ENCODE measurements around the gene TM4SF5.

Gene TM4SF5

DNA sequence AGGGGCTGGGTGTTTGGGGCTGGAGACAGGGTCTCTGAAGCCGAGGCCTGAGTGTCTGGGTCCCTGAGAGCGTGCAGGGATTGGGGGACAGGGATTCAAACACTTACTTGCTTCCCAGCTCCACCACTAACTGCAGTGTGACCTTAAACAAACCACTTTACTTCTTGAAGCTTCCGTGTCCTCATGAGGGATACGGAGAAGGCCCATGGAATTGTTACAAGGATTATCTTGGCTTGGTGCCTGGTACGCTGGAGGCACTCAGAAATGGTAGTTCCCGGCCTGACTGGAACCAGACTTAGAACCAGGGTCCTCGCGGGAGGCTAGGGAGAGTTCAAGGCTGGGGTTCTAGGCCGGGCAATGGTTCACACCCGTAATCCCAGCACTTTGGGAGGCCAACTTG is 29.1 kb upstream of the TM4SF5 start:
- Histone ChIP-seq H3K27ac (no peak overlapping the region), H3K4me3 (no peak overlapping the region), H3K9me3 (no peaks in the 10 kb centered on the region), H3K36me3 (no peaks in the 10 kb centered on the region), H3K27me3 (peaks cover 0 to 33% of the 10 kb centered on the region in 2 donors), H3K4me1 (peaks cover 0 to 18% (median 16%) of the 10 kb centered on the region in 4 donors)
- intact Hi-C loops (cut with DNase I; ENCODE audit: low total_unique reads): no loop called here
- no peak for DNase-seq
- TF ChIP-seq, protein P1, sequence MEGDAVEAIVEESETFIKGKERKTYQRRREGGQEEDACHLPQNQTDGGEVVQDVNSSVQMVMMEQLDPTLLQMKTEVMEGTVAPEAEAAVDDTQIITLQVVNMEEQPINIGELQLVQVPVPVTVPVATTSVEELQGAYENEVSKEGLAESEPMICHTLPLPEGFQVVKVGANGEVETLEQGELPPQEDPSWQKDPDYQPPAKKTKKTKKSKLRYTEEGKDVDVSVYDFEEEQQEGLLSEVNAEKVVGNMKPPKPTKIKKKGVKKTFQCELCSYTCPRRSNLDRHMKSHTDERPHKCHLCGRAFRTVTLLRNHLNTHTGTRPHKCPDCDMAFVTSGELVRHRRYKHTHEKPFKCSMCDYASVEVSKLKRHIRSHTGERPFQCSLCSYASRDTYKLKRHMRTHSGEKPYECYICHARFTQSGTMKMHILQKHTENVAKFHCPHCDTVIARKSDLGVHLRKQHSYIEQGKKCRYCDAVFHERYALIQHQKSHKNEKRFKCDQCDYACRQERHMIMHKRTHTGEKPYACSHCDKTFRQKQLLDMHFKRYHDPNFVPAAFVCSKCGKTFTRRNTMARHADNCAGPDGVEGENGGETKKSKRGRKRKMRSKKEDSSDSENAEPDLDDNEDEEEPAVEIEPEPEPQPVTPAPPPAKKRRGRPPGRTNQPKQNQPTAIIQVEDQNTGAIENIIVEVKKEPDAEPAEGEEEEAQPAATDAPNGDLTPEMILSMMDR (IDR thresholded peaks at IDR 0.05): no peak

DNA sequence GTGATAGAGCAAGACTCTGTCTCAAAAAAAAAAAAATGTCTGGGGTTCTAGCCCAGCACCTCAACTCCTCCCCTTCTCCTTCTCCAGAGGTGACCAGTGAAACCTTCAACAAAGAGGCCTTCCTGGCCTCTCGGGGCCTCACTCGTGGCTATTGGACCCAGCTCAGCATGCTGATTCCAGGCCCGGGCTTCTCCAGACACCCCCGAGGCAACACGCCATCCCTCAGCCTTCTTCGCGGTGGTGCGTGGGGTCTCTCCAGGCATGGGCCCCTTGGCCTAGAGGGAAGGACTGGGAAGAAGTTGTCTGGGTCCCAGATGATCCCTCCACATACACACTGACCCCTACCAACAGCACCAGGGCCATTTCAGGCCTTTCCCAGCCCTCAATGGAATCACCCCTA is 28.5 kb upstream of the TM4SF5 start:
- no peaks in the 10 kb centered on the region for H3K36me3 ChIP-seq
- intact Hi-C loops (cut with DNase I; ENCODE audit: low total_unique reads): no loop called here

DNA sequence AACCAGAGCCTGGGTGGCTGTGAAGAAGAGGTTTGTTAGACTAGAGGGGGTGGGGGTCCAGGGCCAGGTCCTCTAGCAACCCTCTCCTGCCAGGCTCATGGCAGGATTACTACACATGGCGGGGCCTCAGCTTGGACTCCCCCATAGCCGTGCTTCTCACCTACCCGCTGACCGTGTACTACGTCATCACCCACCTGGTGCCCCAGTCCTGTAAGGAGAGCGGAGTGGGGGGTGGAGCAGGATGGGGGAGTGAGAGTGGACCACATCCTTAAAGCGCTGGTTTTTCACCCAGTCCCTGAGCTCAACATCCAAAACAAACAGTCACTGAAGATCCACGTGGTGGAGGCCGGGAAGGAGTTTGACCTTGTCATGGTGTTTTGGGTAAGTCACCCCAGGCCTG is 27.8 kb upstream of the TM4SF5 start:
- Histone ChIP-seq H3K4me3 (no peak overlapping the region), H3K27ac (no peak overlapping the region), H3K4me1 (peaks cover 0 to 10% (median 8%) of the 10 kb centered on the region in 4 donors), H3K9me3 (no peaks in the 10 kb centered on the region), H3K36me3 (no peaks in the 10 kb centered on the region), H3K27me3 (peaks cover 0 to 39% of the 10 kb centered on the region in 2 donors)
- TF ChIP-seq, protein P1 (IDR thresholded peaks at IDR 0.05): no peak
- intact Hi-C loops (cut with DNase I; ENCODE audit: low total_unique reads): no loop called here
- no peak for DNase-seq

More for the DNA sequence above, 28.5 kb upstream of the TM4SF5 start:
- DNase-seq: no peak
- Histone ChIP-seq H3K4me3 (no peak overlapping the region), H3K27ac (no peak overlapping the region), H3K9me3 (no peaks in the 10 kb centered on the region), H3K27me3 (peaks cover 0 to 33% of the 10 kb centered on the region in 2 donors), H3K4me1 (peaks cover 0 to 16% (median 15%) of the 10 kb centered on the region in 4 donors)
- TF ChIP-seq, protein P1 (IDR thresholded peaks at IDR 0.05): no peak

DNA sequence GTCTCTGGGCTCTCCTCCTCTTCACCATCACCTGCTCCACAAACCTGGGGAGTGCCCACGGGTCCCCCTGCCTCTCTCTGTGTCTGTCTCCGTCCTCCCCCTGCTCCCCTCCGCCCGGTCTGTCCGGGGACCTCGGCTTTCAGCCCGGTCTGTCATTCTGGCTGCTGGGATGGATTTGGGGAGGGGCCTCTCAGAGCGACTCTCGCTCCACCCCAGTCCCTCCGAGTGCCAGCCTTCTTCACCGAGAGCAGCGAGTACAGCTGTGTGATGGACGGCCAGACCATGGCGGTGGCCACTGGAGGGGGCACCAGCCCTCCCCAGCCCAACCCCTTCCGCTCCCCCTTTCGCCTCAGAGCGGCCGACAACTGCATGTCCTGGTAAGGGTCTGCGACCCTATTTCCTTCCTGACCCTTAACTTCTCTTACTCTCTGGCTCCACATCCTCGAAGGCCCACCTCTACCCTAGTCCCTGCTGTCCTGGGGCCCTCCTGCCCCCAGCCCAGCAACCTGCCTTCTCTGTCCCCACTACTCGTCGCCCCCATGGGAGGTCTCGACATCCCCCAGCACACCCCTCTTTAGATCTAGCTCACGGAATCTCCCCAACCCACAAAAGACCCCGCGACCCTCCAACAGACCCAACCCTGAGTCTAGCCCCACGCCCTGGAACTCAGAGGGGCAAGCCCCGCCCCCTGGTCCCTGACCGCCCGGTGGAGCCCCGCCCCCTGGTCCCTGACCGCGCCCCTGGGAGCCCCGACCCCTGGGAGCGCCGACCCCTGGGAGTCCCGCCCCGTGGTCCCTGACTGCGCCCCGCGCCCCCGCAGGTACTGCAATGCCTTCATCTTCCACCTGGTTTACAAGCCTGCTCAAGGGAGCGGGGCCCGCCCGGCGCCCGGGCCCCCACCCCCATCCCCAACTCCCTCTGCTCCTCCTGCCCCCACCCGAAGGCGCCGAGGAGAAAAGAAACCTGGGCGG is 26.4 kb upstream of the TM4SF5 start:
- intact Hi-C loops (cut with DNase I; ENCODE audit: low total_unique reads): no loop called here
- no peak overlapping the region for H3K27ac ChIP-seq
- H3K9me3 ChIP-seq: no peaks in the 10 kb centered on the region
- H3K27me3 ChIP-seq: peaks cover 0 to 44% of the 10 kb centered on the region in 2 donors
- H3K4me3 ChIP-seq: no peak overlapping the region
- no peaks in the 10 kb centered on the region for H3K36me3 ChIP-seq
- TF ChIP-seq, protein P1 (IDR thresholded peaks at IDR 0.05): no peak
- no peak for DNase-seq
- peaks cover 0 to 4% (median 4%) of the 10 kb centered on the region in 4 donors for H3K4me1 ChIP-seq

DNA sequence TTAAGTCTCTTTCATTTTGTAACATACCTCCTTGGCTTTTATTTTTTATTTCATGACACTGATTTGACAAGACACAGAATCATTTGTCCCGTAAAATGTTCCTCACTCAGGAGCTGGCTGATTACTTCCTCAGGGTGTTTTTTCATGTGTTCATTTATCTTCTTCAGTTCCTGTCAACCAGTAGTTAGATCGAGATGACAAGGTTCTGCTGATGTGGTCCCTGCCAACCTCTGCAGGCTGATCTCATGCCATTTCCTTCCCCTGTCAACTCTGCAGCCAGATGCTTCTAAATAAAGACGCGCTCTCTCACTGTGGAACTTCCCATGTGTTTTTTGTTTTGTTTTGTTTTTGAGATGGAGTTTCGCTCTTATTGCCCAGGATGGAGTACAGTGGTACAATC is 23.8 kb upstream of the TM4SF5 start:
- Histone ChIP-seq H3K4me3 (no peak overlapping the region), H3K4me1 (peaks cover 0 to 4% (median 4%) of the 10 kb centered on the region in 4 donors), H3K9me3 (no peaks in the 10 kb centered on the region), H3K27me3 (peaks cover 3 to 65% of the 10 kb centered on the region in 2 donors), H3K27ac (no peak overlapping the region), H3K36me3 (no peaks in the 10 kb centered on the region)
- DNase-seq: no peak
- TF ChIP-seq, protein P1 (IDR thresholded peaks at IDR 0.05): no peak
- intact Hi-C loops (cut with DNase I; ENCODE audit: low total_unique reads): no loop called here

Data from tibial artery (tissue), 4 donors.